K562 (cell line): ENCODE measurements around the gene SMURF1. TPM values are rescaled to one million over a fixed set of nuclear protein-coding genes. Genes with fewer than 3 reads are reported as not detected.

ENCODE experiments used
- ATF7 ChIP-seq: fragments of 450-650 bp; IDR thresholded peaks from 2 replicates; pipeline ENCODE4 v1.7.1; 2014; ENCODE audit warnings: mild to moderate bottlenecking, moderate library complexity
- CSDE1 ChIP-seq, 2 experiments: fragments of 450-650 bp; IDR thresholded peaks; 2 replicates each; pipeline ENCODE4 v1.6.1; 2016; ENCODE audit warnings: mild to moderate bottlenecking in 1 of 2
- CTCF ChIP-seq, 3 experiments: IDR thresholded peaks in 2 of 3; conservative IDR thresholded peaks in 1 of 3; 2 replicates each; pipeline ENCODE4 v1.5.1; 2011 to 2012; ENCODE audit warnings: low read length in 3 of 3, mild to moderate bottlenecking in 3 of 3, control low read depth in 2 of 3, improper control_type of control experiment in 1 of 3, inconsistent platforms in 1 of 3, low read depth in 1 of 3, mixed read lengths in 1 of 3, moderate library complexity in 1 of 3; ENCODE audit not compliant: insufficient read depth in 2 of 3
- HMGN3 ChIP-seq: IDR thresholded peaks from 2 replicates; pipeline ENCODE4 v1.6.1; 2011; ENCODE audit warnings: borderline replicate concordance, low read depth, mild to moderate bottlenecking, mixed read lengths, low read length; ENCODE audit not compliant: insufficient read length; ENCODE audit errors: extremely low read depth
- L3MBTL2 ChIP-seq: fragments of 450-650 bp; IDR thresholded peaks from 2 replicates; pipeline ENCODE4 v1.6.1; 2016; ENCODE audit warnings: mild to moderate bottlenecking, moderate library complexity
- MAZ ChIP-seq, 2 experiments: fragments of 450-650 bp in 1 of 2; sonication (generic) in 1 of 2; formaldehyde crosslinking; IDR thresholded peaks in 1 of 2; conservative IDR thresholded peaks in 1 of 2; 2 replicates each; pipeline versions ENCODE4 v1.4.0 to v1.5.0; 2020; ENCODE audit warnings: mild to moderate bottlenecking in 1 of 2, missing genetic modification reagents in 1 of 2
- MBD1 ChIP-seq: fragments of 250-450 bp; sonication (Bioruptor Pico); IDR thresholded peaks from 2 replicates; pipeline ENCODE4 v1.8.0; 2022; ENCODE audit warnings: inconsistent platforms
- MCM2 ChIP-seq: fragments of 450-650 bp; IDR thresholded peaks from 2 replicates; pipeline ENCODE4 v1.6.1; 2017; ENCODE audit warnings: low read depth, mild to moderate bottlenecking
- NFE2L1 ChIP-seq: fragments of 450-650 bp; IDR thresholded peaks from 2 replicates; pipeline ENCODE4 v1.6.1; 2016; ENCODE audit warnings: missing genetic modification characterization, low read depth, mild to moderate bottlenecking, missing compliant biosample characterization, moderate library complexity, borderline replicate concordance
- NFIX ChIP-seq: fragments of 250-450 bp; sonication (Bioruptor Pico); IDR thresholded peaks from 2 replicates; pipeline ENCODE4 v1.4.0; 2020; ENCODE audit warnings: low read depth, mild to moderate bottlenecking, moderate library complexity
- NR2C2 ChIP-seq, 2 experiments: fragments of 200-800 bp in 1 of 2; sonication (Bioruptor generic) in 1 of 2; sonication (generic) in 1 of 2; formaldehyde crosslinking in 1 of 2; IDR thresholded peaks; 2 replicates each; pipeline versions ENCODE4 v1.6.1 to v1.8.0; 2016 to 2022; ENCODE audit warnings: mild to moderate bottlenecking in 1 of 2, missing compliant biosample characterization in 1 of 2, missing genetic modification characterization in 1 of 2, missing genetic modification reagents in 1 of 2
- TFAM ChIP-seq: fragments of 250-450 bp; sonication (Bioruptor Pico); conservative IDR thresholded peaks from 2 replicates; pipeline ENCODE4 v1.5.0; 2021; ENCODE audit warnings: mild to moderate bottlenecking, moderate library complexity
- ZNF318 ChIP-seq, 2 experiments: fragments of 450-650 bp; IDR thresholded peaks; 2 replicates each; pipeline ENCODE4 v1.6.1; 2016; ENCODE audit warnings: mild to moderate bottlenecking in 2 of 2, borderline replicate concordance in 1 of 2, low read depth in 1 of 2, moderate library complexity in 1 of 2
- polyA plus RNA-seq, 8 experiments: library from polyadenylated mRNA; depleted of rRNA in 4 of 8; stranded (reverse) in 5 of 8; unstranded in 3 of 8; fragments of >200 nt; fragmentation: Nextera tagmentation in 2 of 8; fragmentation: Illumina TruSeq in 1 of 8; extraction: Ambion mirVana in 2 of 8; extraction: Trizol in 1 of 8; gene quantifications; 2 replicates each; pipeline versions ENCODE4 v1.2.1 to v1.2.3, GENCODE V29; 2011 to 2014; ENCODE audit warnings: inconsistent platforms in 1 of 8, missing spikeins in 1 of 8
- total RNA-seq, 7 experiments: library from RNA; depleted of rRNA in 6 of 7; stranded (reverse); fragments of >200 nt in 6 of 7; fragmentation: Illumina TruSeq in 2 of 7; extraction: Trizol in 2 of 7; gene quantifications; 2 replicates each; pipeline versions ENCODE4 v1.2.1 to v1.2.3, GENCODE V29; 2011 to 2021; ENCODE audit warnings: low replicate concordance in 1 of 7

Gene SMURF1
- total and polyA plus RNA-seq, 9 of the 15 experiments (the other 6 are each of a cell fraction or from before 2014, with no cell fraction given) = 1.0 to 20.1 (median 12.6) TPM

- TF ChIP-seq ZNF318 (IDR thresholded peaks at IDR 0.05; ENCODE audit: borderline replicate concordance in 1 of 2, low read depth in 1 of 2) (no peak), CTCF (IDR thresholded peaks at IDR 0.05 in 2 of 3, conservative IDR thresholded peaks at IDR 0.05 in 1 of 3; ENCODE audit: insufficient read depth in 2 of 3, low read depth in 1 of 3, low read length in 3 of 3) (no peak), NFIX (CRISPR knock-in tag) (no peak), NR2C2 (CRISPR knock-in tag; IDR thresholded peaks at IDR 0.05) (peak; percentile 65), NR2C2 (tag; IDR thresholded peaks at IDR 0.05) (peak; percentile 74; the same call in 1 of the 2 replicates), CSDE1 (IDR thresholded peaks at IDR 0.05) (no peak), MCM2 (no peak), TFAM (no peak), ATF7 (peak; percentile 46; the same call in 1 of the 2 replicates), HMGN3 (peak; percentile 86), NFE2L1 (no peak), MAZ (CRISPR knock-in tag; conservative IDR thresholded peaks at IDR 0.05 in 1 of 2, IDR thresholded peaks at IDR 0.05 in 1 of 2) (peak in 1 of 2 experiments; percentile 83; a peak in 3 of 4 replicates), L3MBTL2 (0 out of 2 replicates have a peak, but pooled peaks have one; percentile 55), MBD1 (CRISPR knock-in tag) (no peak)
Measured at GRCh38 chr7:99143853-99144672, at the start of gene SMURF1 (continued).
